Measurements from ENCODE around the gene SF3A1.

The SF3A1 gene

DNA sequence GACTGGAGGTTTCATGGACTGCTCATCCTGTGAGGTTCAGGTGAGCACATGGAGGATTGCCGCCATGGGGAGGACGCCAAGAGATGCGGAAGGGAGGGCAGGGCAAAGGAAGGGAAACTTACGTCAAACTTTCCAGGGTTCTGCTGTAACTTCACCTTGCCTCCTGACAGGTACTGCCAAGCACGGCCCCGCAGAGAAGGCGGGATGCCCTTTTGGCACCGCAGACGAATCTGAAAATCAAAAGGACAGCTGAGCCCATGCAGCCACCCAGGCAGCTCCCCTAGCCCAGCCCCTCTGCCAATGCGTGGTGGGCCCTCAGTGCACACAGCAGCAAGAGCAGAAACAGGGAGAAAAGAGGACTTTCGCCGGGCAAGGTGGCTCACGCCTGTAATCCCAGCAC is 57.4 kb downstream of the SF3A1 start:
- no peak for DNase-seq

DNA sequence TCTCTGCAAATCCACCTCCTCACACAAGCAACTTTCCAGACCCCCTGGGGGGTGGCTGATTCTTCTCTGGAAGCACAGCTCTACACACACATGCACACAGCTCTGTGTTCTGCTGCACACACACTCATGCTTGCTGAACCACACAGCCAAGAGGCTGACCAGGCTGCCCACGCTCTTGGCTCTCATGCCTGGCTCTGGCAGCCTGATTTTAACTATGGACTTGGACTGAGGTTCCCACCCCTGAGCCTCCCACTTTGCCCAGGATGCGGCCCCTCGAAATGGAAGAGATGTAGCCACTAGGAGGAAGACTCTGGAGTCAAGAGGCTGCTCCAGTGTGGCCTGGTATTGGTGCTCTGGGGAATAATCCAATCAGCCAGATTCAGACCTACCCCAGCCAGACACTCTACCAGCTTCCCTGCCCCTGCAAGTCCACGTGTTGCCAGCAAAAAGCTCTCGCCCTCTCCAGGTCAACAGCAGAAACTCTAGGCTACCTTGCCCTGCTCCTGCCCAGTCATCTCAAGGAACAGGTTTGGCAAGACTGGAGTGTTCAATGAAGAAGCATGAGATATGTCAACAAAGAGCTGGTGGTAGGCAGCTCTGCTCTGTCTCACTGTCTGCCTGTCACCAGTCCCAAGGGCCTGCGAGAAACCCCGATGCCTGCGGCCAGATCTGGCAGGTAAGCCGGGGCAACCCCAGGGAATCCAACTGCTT is 58.5 kb downstream of the SF3A1 start:
- DNase-seq = no peak

DNA sequence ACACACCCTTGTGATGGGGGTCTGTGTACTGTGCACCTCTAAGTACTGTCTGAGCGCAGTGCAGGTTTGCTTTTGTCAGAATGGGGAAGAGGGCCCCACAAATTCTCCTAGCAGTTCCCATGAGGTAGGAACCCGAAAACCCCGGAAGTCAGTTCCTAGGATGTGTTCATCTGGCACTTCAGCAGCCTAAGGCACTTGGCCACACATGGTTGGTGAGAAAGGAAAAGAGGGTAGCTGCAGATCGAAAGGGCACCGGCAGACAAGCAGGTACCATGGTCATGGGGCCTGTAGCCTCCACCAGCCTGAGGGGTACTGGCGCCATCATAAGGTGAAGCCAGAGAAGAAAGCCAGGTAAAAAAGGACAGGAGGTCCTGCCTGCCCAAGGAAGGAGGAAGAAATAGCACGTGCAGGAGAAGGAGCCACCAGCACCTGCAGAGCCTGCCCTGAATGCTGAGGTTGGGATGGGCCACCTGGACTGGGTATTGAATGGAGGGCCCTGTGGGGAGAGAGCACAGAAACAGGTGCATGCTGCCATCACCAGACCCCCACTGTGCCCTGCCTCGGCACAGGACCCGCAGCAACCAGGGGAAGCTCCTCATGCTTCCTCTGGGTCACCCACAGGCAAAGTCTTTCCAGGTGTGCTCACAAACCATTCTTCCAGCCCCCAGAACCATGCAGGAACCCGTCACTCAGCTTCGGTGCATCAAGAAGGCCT is 59.3 kb downstream of the SF3A1 start:
- DNase-seq = no peak

DNA sequence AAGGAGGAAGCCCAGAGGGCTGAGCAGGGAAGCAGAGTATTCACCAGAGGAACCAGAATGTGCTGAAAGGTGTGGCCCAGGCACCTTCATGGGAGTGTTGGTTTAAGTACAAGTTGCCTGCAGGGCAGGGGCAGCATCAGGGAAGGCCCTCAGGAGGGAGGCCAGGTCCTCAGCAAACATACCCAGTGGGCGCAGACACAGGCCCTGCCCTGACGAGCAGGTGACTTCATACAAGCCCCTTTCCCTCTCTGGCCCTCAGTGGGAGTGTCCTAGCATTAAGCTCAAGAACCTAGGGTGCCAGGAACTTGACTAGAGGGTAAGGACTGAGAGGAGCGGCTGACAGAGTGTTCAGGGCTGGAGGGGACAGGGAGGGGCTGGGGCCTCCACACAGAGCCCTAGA is 59.9 kb downstream of the SF3A1 start:
- no peak for DNase-seq

DNA sequence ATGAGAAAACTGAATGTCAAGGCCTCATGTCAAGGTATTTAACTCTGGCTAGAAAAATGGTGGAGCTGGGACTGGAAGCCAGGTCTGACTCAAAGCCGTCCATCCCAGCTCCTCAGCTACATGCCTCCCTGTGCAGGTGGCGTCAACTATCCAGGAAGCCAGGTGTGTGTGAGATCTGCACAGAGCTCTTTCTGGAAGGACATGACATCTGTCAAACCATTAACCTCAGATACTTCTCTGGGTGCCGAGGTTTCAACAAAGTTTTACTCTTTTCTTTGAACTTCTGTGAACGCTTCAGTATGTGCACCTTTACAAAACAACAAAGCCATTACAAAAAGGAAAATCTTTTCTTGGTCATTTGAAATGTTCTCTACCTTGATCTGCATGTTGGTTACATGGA is 60.4 kb downstream of the SF3A1 start:
- no peak for DNase-seq

DNA sequence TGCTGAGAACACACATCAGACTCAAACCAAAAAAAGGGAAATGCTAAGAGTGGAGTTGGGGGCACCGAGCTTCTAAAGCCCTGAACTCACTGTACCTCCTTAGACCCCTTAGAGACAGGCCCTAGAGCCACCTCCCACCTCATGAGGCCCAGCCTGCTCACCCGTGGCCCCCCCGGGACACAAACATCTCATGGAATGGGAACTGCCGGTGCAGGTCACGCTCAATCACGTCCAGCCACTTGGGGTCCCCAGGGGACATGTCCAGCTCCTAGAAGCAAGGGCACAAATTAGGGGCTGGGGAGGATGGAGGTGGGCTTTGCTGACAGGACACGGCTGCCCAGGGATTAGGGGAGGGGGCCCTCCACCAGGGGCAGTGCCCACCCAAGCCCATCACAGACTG is 61.1 kb downstream of the SF3A1 start:
- no peak for DNase-seq

DNA sequence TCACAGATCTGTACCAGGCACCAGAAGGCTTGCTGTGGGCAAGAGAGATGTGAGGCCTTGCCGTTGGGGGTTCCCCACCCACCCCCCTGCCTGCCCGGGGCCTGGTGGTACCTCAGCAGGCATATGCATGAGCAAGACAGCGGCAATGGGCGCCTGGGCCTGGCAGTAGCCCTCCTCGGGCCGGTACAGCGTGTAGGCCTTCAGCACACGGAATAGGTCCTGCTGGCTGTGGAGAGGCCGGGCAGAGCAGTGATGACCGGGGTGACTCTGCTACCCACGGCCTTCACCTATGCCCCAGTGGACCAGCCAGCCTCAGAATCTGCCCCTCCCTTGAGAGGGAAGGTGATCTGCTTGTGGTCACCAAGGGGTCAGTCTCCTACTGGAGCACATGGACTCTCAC is 61.9 kb downstream of the SF3A1 start:
- no peak for DNase-seq

DNA sequence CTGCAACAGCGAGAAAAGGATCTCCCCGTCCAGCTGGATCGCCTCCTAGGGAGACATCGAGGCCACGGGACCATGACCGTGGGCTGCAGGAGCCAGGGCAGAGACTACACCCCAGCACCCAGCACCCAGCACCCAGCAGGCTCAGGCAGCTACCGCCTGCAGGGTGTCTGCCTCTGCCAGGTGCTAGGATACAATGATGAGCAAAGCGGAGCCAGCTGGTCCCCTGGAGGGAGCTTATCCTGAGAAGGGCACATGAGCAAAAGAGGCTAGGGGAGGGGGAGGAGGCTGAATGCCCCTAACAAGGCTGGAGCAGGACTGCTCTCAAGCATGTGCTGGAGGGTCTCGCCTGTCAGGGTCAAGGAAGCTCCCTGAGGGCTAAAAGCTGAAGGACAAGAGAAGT is 62.6 kb downstream of the SF3A1 start:
- DNase-seq = no peak

GRCh38 chr22:30293026-30293425 is 63.7 kb downstream of the SF3A1 start:
- no peak for DNase-seq

GRCh38 chr22:30292069-30292970 is 64.4 kb downstream of the SF3A1 start:
- no peak for DNase-seq

DNA sequence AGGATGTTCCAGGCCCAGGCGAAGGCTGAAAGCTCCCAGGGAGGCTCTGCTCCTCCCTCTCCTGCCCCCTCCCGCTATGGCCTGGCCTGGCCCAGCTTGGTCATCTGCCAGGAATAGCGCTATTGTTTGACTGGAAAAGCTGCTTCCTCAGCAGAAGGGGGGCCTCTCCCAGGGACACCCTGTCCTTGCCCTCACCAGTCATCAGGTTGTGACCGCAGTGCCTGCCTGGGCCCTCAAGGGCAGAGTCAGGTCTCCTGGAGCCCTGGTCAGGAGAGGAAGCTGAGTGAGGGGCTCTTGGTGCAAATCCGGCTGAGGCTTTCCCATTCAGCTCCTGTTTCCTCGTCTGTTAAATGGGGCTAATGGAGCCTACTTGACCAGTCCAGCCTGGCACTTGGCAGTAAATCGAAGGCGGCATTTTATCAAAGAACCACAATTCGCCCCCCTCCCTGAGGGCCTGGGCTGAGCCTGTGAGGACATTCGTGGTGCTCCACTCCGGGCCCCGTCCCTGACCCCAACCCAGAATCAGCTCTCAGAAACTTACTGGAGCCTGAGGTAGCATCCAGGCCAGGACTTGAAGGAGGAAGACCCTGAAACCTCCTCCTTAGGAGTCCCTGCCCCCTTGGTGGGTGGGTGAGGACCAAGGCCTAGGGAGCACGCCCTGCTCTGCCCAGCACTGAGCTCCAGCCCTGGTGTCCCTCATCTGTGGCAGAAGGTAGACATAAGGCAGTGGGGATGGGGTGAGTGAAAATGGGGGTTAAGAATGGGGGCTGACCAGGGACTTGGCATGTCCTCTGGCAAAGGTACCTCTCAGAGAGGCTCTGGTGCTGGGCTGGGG is 65.4 kb downstream of the SF3A1 start:
- no peak for DNase-seq

DNA sequence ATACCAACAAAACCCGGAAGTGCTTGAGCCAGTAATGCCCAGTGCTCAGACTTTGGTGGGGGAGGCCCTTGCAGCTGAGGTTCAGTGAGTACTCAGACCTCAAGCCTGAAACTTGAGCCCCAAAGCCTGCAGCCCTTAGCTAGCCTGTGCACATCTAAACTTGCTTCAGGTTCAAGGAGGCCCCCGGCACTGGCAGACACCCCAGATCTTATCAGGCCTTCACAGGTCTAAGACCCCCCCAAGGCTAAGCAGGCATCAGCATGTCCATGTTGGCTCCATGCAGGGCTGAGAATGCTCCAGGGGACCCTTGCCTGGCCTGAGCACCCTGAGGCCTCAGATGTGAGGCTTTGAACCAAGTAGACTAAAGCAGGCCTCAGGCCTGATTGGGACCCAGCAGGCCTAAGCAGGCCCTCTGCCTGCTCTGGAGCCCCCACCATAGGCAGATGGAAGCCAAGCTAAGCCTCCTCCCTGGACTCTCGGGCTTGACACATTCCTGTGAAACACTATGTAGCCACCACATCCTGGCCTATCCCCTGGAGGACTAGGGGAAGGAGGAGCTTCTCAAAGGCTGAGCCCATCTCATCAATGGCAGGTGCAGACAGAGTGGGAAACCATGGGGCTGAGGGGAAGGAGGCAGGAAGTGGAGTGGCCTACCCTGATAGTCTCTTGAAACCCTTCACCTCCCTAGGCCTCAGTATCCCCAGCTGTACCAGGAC is 66.2 kb downstream of the SF3A1 start:
- DNase-seq = no peak

DNA sequence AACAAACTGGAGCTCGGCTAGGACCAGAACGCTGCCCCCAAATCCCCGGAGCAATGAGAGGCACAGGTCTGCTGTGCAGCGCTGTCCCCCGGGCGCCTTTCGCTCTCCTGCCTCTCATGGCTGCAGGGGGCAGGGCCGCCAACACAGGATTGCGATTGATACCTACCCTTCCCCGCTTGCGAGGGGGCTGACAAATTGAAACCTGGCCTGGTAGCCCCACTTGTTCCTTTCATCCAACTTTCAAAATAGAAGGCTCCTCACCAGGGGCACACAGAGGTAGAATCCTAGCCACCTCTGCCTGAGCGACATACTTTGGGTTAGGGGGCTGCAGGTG is 66.7 kb downstream of the SF3A1 start:
- DNase-seq = no peak

DNA sequence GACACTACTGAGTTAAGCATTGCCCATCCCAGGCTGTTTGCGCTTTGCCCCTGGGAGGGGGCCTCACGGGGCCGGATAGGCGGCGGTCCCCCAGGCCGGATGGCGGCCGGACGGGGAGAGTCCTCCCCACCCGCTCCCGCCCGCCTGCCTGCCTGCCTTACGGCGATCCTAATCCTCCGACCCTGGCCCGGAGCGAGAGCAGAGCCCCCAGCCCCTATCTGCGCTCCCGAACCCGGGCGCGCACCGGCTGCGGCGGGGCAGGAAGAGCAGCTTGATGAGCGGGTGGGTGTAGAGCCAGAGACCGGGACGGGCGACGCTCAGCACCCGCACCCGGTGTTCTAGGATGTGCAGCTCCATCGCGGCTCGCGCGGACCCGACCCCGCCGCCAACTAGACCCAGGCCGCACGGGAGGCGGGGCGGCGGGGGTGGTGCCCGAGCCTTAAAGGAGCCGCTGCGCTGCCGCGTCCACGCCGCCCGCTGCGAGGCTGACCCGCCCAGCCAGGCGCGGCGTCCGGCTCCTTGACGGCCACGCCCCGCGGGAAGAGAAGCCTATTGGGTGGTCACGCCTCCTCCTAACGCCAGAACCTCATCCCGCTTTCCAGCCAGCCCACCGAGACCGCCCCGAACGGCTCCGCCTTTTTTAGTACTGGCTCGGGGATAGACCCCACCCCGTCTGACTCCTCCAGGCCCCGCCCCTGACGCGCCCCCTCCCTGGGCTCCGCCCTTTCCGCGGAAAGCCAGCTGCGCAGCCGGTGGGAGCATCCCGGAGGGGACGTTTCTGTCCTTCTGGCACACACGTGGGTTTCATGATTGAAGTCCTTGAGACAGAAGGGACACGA is 67.3 kb downstream of the SF3A1 start, which contains the start of gene CASTOR1:
Gene CASTOR1 (minus strand): TSS at position 365 of the 839 bp plus-strand sequence. CDS start 8 bp downstream, at position 357.
- DNase-seq = peak; percentile 77

DNA sequence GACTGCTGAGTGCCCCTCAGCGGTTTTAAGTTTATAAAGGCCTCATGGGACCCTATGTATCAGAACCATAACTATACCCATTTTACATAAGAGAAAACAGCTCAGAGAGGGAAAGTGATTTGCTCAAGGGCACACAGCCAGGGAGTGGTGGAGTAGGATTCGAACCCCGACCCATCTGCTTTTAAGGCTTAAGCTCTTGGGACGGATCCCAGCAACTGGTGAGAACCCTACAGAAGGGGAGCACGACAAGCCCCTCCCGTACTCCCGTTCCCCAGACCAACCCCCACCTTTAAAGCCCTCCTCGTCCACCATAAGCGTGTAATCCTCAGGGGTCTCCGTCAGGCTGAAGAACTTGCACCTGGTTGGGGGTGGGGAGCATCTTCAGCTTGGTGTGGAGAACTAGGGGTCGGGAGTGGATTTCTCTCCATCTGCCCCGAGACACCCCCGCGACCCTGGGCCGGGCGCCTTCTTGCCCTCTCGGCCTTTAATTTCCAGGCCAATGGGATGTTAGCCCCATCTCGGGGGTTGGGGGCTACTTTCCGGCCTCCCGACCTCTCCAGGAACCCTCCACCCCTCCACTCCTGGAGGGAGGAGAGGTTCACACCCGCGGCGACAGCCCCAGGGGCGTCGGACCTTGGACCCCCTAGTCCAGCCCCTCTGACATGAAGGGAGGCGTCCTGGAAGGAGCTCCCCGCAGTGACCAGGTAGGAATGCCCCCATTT is 68.1 kb downstream of the SF3A1 start:
- DNase-seq = no peak

GRCh38 chr22:30287648-30288418 is 68.9 kb downstream of the SF3A1 start:
- DNase-seq = peak; percentile 81

DNA sequence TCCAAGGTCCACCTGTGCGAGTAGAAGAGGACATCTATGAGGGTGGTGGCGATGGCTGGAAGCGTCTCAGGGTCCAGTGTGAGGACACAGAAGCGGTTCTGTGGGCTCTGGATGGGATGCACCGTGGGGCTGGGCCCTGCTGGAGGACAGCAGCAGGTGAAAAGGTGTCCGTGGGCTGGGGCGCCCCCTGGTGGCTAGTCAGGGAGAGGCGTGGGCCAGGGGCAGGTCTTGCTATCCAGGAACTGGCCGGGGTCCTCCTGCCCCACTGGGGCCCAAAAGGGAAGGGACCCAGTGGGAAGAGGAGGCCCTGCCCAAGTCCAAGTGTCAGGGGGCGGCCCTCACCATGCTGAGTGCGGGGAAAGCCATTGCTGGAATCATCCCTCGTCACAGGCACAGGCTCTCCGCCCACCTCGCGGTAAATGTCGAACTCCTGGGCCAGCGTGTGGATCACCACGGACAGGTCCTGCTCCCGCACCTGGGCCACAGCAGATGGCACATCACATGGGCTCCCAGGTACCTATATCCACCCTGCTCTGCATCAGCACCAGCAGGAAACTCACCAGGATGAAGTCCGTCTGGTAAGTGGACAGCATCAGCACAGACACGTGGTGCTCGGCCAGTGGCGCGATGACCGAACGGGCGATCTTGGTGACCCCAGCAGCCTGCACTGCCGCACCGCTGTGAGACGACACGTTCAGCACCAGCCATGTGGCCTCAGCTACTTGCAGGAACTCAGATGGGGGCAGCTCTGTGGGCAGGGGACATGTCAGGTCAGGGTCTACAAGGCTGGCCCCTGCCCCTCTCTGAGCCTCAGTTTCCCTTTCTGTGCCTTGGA is 69.7 kb downstream of the SF3A1 start:
- peak; percentile 79 for DNase-seq

- DNase-seq = no peak
Observed at GRCh38 chr22:30286331-30286730, 70.4 kb downstream of the SF3A1 start.

GRCh38 chr22:30285846-30286200 is 70.9 kb downstream of the SF3A1 start:
- DNase-seq = no peak

All from activated CD4-positive, alpha-beta T cell treated with anti-CD3 and anti-CD28 coated beads for 1 hour (primary cell).